Esophagus muscularis mucosa (tissue), 4 donors: ENCODE measurements around the gene N4BP2L2. TPM values are rescaled to one million over a fixed set of nuclear protein-coding genes. Genes with fewer than 3 reads are reported as not detected.

Source experiments
- DNase-seq: peaks from one replicate; pipeline ENCODE4 v3.0.0-alpha.2; 2017; ENCODE audit errors: extremely low spot score
- H3K27ac ChIP-seq, 4 donors: fragments of 200-600 bp; sonication (generic); replicated peaks in 1 of 4; 1 replicate in 3 of 4; 2 replicates in 1 of 4; pipeline ENCODE4 v1.5.1; 2016 to 2019; ENCODE audit warnings: mild to moderate bottlenecking in 1 of 4
- H3K27me3 ChIP-seq, 4 donors: fragments of 200-600 bp; sonication (generic); one replicate each; pipeline versions ENCODE4 v1.5.1 to v1.6.0; 2016 to 2019
- H3K36me3 ChIP-seq, 4 donors: fragments of 200-600 bp; sonication (generic); one replicate each; pipeline ENCODE4 v1.5.1; 2016 to 2019
- H3K4me1 ChIP-seq, 4 donors: fragments of 200-600 bp; sonication (generic); one replicate each; pipeline ENCODE4 v1.5.1; 2016 to 2019
- H3K4me3 ChIP-seq, 4 donors: fragments of 200-600 bp; sonication (generic); 1 replicate in 2 of 4; 2 replicates in 2 of 4; pipeline ENCODE4 v1.5.1; 2016 to 2019; ENCODE audit warnings: mild to moderate bottlenecking in 4 of 4, moderate library complexity in 1 of 4
- H3K9me3 ChIP-seq, 4 donors: fragments of 200-600 bp; sonication (generic); 1 replicate in 3 of 4; 2 replicates in 1 of 4; pipeline ENCODE4 v1.5.1; 2016 to 2019
- EP300 ChIP-seq: sonication (generic); formaldehyde crosslinking; IDR thresholded peaks from one replicate; pipeline ENCODE4 v1.6.1; 2017; ENCODE audit warnings: antibody characterized with exemption
- POLR2A ChIP-seq: fragments of 450-650 bp; IDR thresholded peaks from one replicate; pipeline ENCODE4 v1.6.1; 2017; ENCODE audit warnings: antibody characterized with exemption, moderate library complexity, mild to moderate bottlenecking, low read depth
- POLR2AphosphoS5 ChIP-seq, 2 donors: sonication (generic); formaldehyde crosslinking; IDR thresholded peaks; one replicate each; pipeline ENCODE4 v1.6.1; 2017; ENCODE audit warnings: antibody characterized with exemption in 2 of 2
- WGBS: methylation state at CpG from one replicate; pipeline ENCODE4 v1.1.5; 2018; 5-methylcytosine and 5-hydroxymethylcytosine counted together
- intact Hi-C: fragments of 100-400 bp; cut with DNase I; formaldehyde crosslinking; loops from one replicate; pipeline ENCODE4 v1.15.1; 2023
- total RNA-seq, 4 donors: library from RNA; depleted of rRNA; stranded (reverse); fragments of >200 nt; gene quantifications; one replicate each; pipeline versions ENCODE4 v1.1.0 to v1.2.1, GENCODE V29; 2016
- TF ChIP-seq, protein P1 (sequence below), 3 experiments: fragments of 200-600 bp in 2 of 3; fragments of 450-650 bp in 1 of 3; sonication (generic) in 2 of 3; IDR thresholded peaks; one replicate each; pipeline ENCODE4 v1.5.1; 2017 to 2019; ENCODE audit warnings: antibody characterized with exemption in 3 of 3, mild to moderate bottlenecking in 2 of 3, moderate library complexity in 1 of 3

The N4BP2L2 gene
- total RNA-seq, 4 donors from 2014 or later: 81.2 to 198 (median 106) TPM

DNA sequence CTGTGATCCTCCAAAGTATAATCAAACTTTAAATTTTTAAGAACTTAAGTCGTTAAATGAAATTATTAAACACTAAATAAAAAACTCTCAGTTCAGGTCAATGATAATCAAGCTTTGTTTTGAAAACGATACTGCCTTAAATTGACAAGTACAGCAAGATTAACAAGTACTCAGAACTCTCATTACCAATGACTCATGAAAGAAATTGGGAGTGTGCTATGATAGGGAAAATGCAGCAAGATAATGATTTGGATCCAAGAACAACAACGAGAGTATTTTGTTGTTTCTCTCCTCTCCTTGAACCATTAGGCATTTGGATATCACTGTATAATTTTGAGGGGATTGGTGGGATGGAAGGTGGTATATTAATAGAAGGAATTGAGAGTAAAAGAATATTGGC is 10.2 kb downstream of the N4BP2L2 start:
- 70% methylated on average over 3 of the region's 3 CpGs for WGBS
- Histone ChIP-seq H3K4me3 (no peak overlapping the region), H3K27me3 (no peaks in the 10 kb centered on the region), H3K27ac (no peak overlapping the region), H3K36me3 (peaks cover 0 to 13% (median 3%) of the 10 kb centered on the region in 4 donors), H3K4me1 (peaks cover 51 to 67% (median 63%) of the 10 kb centered on the region in 4 donors), H3K9me3 (no peaks in the 10 kb centered on the region)
- TF ChIP-seq EP300 (no peak), POLR2AphosphoS5 (IDR thresholded peaks at IDR 0.05) (no peak), POLR2A (no peak)
- TF ChIP-seq, protein P1, sequence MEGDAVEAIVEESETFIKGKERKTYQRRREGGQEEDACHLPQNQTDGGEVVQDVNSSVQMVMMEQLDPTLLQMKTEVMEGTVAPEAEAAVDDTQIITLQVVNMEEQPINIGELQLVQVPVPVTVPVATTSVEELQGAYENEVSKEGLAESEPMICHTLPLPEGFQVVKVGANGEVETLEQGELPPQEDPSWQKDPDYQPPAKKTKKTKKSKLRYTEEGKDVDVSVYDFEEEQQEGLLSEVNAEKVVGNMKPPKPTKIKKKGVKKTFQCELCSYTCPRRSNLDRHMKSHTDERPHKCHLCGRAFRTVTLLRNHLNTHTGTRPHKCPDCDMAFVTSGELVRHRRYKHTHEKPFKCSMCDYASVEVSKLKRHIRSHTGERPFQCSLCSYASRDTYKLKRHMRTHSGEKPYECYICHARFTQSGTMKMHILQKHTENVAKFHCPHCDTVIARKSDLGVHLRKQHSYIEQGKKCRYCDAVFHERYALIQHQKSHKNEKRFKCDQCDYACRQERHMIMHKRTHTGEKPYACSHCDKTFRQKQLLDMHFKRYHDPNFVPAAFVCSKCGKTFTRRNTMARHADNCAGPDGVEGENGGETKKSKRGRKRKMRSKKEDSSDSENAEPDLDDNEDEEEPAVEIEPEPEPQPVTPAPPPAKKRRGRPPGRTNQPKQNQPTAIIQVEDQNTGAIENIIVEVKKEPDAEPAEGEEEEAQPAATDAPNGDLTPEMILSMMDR (IDR thresholded peaks at IDR 0.05): no peak
- intact Hi-C loops: no loop called here
- DNase-seq: no peak

DNA sequence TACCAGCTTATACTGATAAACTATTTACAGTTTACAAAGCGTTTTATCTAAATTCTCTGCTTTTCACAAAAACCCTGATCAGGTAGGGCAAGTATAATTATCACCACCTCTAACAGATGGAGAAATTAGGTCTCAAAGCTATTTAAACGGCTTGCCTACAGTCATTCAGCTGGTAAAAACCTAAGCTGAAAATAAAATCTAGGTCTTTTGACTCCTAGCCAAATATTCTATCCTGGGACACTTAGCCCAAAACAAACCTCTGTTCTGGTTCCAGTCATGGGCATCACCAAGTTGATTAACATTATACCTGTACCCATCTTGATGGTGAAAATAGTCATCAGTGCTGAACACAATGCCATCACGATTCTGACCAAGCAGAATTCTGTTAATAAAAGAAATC is 11.4 kb downstream of the N4BP2L2 start:
- Histone ChIP-seq H3K4me1 (peaks cover 44 to 55% (median 52%) of the 10 kb centered on the region in 4 donors), H3K36me3 (peaks cover 0 to 19% (median 5%) of the 10 kb centered on the region in 4 donors), H3K4me3 (no peak overlapping the region), H3K9me3 (no peaks in the 10 kb centered on the region), H3K27ac (no peak overlapping the region), H3K27me3 (no peaks in the 10 kb centered on the region)
- no peak for TF ChIP-seq POLR2A
- TF ChIP-seq POLR2AphosphoS5 (IDR thresholded peaks at IDR 0.05): no peak
- TF ChIP-seq, protein P1 (IDR thresholded peaks at IDR 0.05): no peak
- no peak for TF ChIP-seq EP300
- DNase-seq: no peak
- 77% methylated on average over 3 of the region's 3 CpGs for WGBS
- intact Hi-C loops: no loop called here

DNA sequence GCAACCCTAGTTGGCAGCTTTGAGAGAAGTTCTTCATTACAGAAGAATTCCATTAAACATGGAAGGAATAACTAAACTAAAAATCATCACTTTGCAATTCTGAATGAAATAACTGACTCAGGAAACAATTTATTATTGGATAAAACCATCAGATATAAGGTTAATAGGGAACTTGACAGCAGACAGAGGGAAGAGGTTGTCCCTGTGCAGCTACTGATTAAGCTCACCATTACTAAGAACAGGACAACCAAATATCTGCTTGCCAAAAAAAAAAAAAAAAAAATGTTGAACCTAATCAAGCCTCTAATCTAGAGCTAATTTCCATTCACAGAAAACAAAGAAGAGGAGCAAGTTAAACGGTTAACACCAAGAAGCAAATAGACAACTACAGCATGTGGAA is 12.8 kb downstream of the N4BP2L2 start:
- H3K4me3 ChIP-seq: no peak overlapping the region
- DNase-seq: no peak
- intact Hi-C loops: no loop called here
- no peaks in the 10 kb centered on the region for H3K9me3 ChIP-seq
- WGBS: 63% methylated on average over 1 of the region's 1 CpG
- H3K27me3 ChIP-seq: no peaks in the 10 kb centered on the region
- no peak overlapping the region for H3K27ac ChIP-seq
- peaks cover 31 to 41% (median 38%) of the 10 kb centered on the region in 4 donors for H3K4me1 ChIP-seq
- H3K36me3 ChIP-seq: peaks cover 8 to 30% (median 16%) of the 10 kb centered on the region in 4 donors
- no peak for TF ChIP-seq POLR2A
- TF ChIP-seq, protein P1 (IDR thresholded peaks at IDR 0.05): no peak
- TF ChIP-seq POLR2AphosphoS5 (IDR thresholded peaks at IDR 0.05): no peak
- no peak for TF ChIP-seq EP300

DNA sequence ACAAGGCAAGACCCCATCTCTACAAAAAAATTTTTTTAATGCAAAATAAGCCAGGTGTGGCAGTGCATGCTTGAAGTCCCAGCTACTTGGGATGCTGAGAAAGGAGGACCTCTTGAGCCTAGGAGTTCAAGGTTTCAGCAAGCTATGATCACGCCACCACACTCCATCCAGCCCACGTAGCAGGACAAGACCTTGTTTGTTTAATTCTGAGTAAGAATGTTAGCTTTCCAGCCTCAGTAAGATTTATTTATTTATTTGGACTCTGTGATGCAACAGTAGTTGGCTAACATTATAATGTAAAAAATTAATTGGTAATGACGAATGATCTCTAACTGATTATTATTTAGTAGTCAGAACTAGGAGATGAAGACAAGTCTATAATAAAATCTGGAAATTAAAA is 23.3 kb downstream of the N4BP2L2 start:
- Histone ChIP-seq H3K36me3 (peaks cover 8 to 79% (median 39%) of the 10 kb centered on the region in 4 donors), H3K9me3 (no peaks in the 10 kb centered on the region), H3K27ac (no peak overlapping the region), H3K4me1 (no peaks in the 10 kb centered on the region), H3K4me3 (no peak overlapping the region), H3K27me3 (no peaks in the 10 kb centered on the region)
- intact Hi-C loops: no loop called here
- TF ChIP-seq POLR2A (no peak), POLR2AphosphoS5 (IDR thresholded peaks at IDR 0.05) (no peak), EP300 (no peak)
- TF ChIP-seq, protein P1 (IDR thresholded peaks at IDR 0.05): no peak
- no peak for DNase-seq
- 92% methylated on average over 3 of the region's 3 CpGs for WGBS

DNA sequence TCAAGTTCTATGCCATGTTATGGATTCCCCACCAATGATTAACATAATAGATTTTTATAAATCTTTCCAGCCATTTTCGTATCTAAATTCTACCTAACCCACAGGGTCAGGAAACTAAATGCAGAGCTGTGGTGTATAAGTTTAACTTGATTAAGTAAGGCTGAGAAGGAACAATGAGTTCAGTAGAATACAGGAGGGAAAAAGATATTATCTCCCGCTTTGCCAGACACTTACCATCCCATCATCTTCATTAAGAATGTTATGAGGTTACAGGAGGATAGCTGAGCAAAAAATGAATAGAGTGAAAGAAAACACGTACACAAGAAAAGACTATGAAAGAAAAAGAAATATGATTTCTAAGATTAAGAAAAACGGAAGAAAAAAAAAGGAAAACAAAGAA is 27.1 kb downstream of the N4BP2L2 start:
- TF ChIP-seq POLR2AphosphoS5 (IDR thresholded peaks at IDR 0.05) (no peak), POLR2A (no peak), EP300 (no peak)
- TF ChIP-seq, protein P1 (IDR thresholded peaks at IDR 0.05): no peak
- no peak for DNase-seq
- Histone ChIP-seq H3K36me3 (peaks cover 4 to 53% (median 23%) of the 10 kb centered on the region in 4 donors), H3K4me3 (no peak overlapping the region), H3K27me3 (no peaks in the 10 kb centered on the region), H3K27ac (no peak overlapping the region), H3K9me3 (no peaks in the 10 kb centered on the region), H3K4me1 (no peaks in the 10 kb centered on the region)
- intact Hi-C loops: no loop called here
- 87% methylated on average over 4 of the region's 4 CpGs for WGBS
